Measurements from ENCODE around the gene GRK5. TPM values are rescaled to one million over a fixed set of nuclear protein-coding genes. Genes with fewer than 3 reads are reported as not detected.

Gene GRK5
- total RNA-seq, 4 donors from 2014 or later = 5.4 to 13.0 (median 10.6) TPM

DNA sequence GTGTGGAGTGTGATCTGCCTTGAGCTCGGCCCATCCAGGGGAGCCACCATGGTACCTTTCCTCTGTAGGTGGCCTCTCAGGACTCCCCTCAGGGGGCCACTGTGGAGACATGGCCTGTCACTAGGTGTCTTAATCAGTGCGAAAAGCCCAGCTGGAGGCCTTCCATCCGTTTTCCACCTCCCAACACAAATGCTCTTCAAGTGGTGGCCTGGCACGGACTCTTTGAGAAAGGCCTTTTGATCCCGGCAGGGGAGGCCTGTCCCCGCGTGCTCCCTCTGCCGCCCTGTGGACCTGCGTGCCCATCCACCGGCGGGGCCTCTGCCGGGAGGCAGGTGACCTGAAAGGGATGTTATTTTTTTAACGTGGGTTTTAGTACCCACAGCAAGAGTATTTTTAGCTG, 185.6 kb downstream of the GRK5 start:
- TF ChIP-seq POLR2A (IDR thresholded peaks at IDR 0.05) (no peak), CTCF (IDR thresholded peaks at IDR 0.05) (no peak)
- no peak for DNase-seq (ENCODE audit: low spot score in 2 of 2)
- intact Hi-C loops (cut with DNase I; ENCODE audit: low total_unique reads) = no loop called here
- H3K4me3 ChIP-seq (ENCODE audit: low read depth, poor library complexity, severe bottlenecking) = no peak overlapping the region
- WGBS, 2 donors = 80 to 89% methylated on average over 13 of the region's 13 CpGs

GRCh38 chr10:119393421-119393820, 186.1 kb downstream of the GRK5 start:
- no peak for DNase-seq (ENCODE audit: low spot score in 2 of 2)
- intact Hi-C loops (cut with DNase I; ENCODE audit: low total_unique reads) = no loop called here
- TF ChIP-seq POLR2A (IDR thresholded peaks at IDR 0.05) = no peak
- no peak for TF ChIP-seq CTCF (IDR thresholded peaks at IDR 0.05)
- no peak overlapping the region for H3K4me3 ChIP-seq (ENCODE audit: low read depth, poor library complexity, severe bottlenecking)
- 91 to 97% methylated on average over 11 of the region's 11 CpGs for WGBS, 2 donors

DNA sequence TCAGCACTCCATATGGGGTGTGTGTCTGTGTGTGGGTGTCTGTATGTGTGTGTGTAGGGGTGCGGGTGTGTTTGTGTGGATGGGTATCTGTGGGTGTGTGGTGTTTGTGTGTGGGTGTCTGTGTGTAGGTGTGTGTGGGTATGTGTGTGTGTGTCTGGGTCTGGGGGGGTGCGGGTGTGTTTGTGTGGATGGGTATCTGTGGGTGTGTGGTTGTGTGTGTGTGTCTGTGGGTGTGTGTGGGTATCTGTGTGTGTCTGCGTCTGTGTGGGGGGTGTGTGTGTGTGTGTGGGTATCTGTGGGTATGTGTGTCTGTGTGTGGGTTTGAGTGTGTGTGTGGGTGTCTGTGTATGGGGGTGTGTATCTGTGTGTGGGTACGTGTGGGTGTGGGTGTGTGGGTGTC, 186.5 kb downstream of the GRK5 start:
- 90 to 92% methylated on average over 4 of the region's 4 CpGs for WGBS, 2 donors
- intact Hi-C loops (cut with DNase I; ENCODE audit: low total_unique reads) = no loop called here

DNA sequence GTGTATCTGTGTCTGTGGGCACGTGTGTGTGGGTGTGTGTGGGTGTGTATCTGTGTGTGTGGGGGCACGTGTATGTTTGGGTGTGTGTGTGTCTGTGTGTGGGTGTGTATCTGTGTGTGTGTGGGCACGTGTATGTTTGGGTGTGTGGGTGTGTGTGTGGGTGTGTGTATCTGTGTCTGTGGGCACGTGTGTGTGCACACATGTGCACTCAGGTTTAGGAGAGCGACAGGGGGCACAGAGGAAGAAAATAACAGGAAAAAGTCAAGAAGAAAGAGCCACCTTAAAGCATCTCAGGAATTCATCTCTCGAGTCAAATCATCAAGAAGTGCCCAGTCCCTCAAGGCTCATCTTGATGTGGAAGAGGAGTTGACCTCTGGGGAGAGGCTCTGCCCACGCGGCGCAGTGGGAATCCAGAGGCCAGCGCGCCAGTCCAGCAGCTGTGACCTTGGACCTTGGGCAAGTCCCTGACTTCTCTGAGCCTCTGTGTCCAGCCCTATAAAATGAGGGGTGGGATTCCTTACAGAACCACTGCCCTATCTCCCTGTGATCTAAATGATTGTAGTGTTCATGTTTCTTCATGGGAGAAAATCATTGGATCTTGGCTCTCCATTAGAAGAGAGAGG, 187.4 kb downstream of the GRK5 start:
- no peak overlapping the region for H3K4me3 ChIP-seq (ENCODE audit: low read depth, poor library complexity, severe bottlenecking)
- TF ChIP-seq CTCF (IDR thresholded peaks at IDR 0.05) (no peak), POLR2A (IDR thresholded peaks at IDR 0.05) (no peak)
- 60 to 80% methylated on average over 10 to 11 of the region's 11 CpGs for WGBS, 2 donors
- DNase-seq (ENCODE audit: low spot score in 2 of 2) = no peak
- intact Hi-C loops (cut with DNase I; ENCODE audit: low total_unique reads) = no loop called here

More for the DNA sequence above, 186.5 kb downstream of the GRK5 start:
- no peak overlapping the region for H3K4me3 ChIP-seq (ENCODE audit: low read depth, poor library complexity, severe bottlenecking)
- no peak for TF ChIP-seq POLR2A (IDR thresholded peaks at IDR 0.05)
- TF ChIP-seq CTCF (IDR thresholded peaks at IDR 0.05) = no peak
- no peak for DNase-seq (ENCODE audit: low spot score in 2 of 2)

DNA sequence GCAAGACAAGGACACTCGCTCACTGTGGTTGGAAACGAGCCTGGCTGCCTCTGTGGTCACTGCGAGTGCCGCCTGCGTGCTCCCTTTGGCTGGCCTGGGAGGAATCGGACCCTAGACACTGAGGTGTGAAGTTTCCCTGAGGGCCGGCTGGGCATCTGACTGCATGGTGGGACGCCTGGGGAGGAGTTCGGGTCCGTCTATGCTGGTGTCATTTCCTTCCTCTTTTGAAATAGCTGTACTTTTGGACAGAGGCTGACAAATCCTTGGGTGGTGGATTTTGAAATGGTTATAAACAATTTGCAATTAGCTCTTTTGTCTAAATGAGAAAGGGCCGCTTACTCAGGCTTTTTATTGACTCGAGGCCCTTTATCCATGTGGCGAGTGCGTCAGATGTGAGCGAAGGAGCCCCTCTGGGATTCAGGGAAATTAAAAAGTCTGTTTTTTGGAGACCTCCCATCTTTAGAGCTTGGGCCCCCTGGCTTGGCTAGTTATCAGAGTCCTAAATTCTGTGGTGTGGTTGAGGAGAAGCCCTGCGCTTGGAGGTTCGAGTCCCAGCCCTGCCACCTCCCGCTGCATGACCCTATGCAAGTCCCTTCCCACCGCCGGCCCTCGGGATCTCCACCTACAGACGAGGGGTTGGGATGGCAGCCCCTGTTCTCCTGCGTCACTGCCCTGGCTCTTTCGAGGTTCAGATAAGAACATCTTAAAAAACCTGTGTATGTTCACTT, 188.1 kb downstream of the GRK5 start:
- TF ChIP-seq CTCF (IDR thresholded peaks at IDR 0.05) = no peak
- no peak for TF ChIP-seq POLR2A (IDR thresholded peaks at IDR 0.05)
- no peak for DNase-seq (ENCODE audit: low spot score in 2 of 2)
- no peak overlapping the region for H3K4me3 ChIP-seq (ENCODE audit: low read depth, poor library complexity, severe bottlenecking)
- intact Hi-C loops (cut with DNase I; ENCODE audit: low total_unique reads) = no loop called here
- 78 to 82% methylated on average over 24 of the region's 24 CpGs for WGBS, 2 donors

Data from lower leg skin (tissue), 4 donors.